GM19043 (cell line): Measurements from ENCODE around the gene VWA3A.

Source experiments
- ATAC-seq: cut with Tn5 transposase; IDR thresholded peaks from one replicate; pipeline ENCODE4 v1.9.1; 2021; ENCODE audit warnings: low read depth; ENCODE audit not compliant: unreplicated experiment

The VWA3A gene

DNA sequence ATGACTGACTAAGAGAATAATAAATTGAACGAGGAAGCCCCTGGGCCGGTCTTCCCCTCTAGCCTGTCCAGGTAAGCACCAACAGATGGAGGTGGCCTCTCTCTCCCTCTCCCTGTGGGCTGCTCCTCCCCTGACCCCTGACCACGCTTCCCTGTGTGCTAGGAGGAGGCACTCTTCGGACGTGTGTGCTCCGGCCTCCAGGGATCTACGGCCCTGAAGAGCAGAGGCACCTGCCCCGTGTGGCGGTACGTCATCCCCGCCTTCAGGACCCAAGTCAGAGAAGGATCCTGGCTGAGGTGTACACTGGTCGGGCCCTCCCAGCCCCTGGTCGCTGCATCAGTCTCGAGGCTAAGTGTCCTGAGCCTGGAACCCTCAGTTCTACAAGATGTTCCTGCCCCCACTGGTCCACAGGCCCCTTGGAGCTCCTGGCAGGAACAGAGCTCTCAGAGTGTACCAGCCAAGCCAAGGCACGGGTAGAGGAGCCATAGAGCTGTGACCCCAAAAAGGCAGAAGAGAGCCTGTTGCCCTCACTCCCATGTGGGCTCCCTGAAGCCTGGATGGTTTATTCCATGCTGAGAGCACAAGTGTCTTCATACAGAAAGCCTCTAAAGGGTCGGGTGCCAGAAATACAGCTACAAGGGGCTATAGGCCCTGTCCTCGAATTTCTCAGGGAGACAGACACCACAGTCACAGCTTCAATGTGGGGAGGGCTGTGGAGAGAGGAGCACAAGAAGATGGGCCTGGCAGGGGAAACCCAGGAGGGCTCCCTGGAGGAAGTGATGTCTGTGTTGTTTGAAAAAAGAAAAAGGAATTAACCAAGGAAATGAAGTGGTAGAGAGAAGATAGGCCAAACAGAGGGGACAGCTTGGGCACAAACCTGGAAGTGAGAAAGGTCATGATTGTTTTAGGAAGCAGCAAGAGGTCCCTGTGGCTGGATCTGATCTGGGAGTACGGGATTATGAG is 85.9 kb downstream of the VWA3A start:
- ATAC-seq = no peak

DNA sequence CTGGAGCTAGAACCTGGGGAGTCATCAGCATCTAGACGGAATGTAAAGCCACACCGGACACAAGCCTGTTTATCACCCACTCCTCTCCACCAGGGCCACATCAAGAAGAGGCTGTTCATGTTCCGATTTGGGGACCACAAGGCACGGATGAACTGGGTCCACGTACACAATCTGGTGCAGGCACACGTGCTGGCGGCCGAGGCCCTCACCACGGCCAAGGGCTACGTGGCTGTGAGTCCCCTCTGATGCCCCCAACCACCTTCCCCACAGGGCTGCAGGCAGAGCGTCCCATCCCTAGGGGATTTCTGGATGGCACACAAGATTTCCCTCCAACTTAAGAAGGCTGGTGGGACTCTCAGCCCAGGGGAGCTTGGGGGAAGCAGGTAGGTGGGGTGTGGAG is 89.1 kb downstream of the VWA3A start:
- no peak for ATAC-seq

DNA sequence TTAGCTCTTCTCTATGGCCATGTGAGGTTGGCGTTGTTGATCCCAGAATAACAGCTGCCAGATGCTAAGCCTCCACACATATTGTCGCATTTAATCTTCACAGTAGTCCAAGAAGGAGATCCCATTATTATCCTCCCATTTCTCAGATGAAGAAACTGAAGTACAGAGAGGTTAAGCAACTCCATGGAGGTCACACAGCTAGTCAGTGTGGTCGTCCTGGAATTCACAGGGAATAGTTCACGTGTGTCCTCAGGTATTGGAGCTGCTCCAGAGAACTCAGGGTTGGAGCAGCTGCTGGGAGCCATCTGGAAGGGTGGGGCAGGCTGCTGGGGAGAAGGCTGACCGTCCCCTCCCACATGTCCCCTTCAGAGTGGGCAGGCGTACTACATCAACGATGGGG is 89.5 kb downstream of the VWA3A start:
- no peak for ATAC-seq

DNA sequence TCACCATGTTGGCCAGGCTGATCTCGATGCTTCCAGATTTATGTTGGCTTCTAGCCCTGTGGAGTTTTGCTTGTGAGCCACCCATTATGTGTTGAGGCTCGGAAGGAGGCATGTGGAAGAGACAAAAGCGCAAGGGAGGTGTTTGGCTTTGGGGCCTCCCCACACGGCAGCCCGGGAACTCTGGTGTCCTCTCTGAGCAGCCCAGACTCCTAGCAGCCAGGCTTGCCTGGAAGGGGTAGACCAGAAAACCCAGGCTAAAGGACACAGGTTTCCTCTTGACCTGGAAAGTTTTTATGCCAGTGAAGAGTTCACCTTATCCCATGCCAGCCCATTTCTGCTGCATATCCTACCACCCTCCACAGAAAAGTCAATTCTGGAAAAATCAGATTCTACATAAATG is 91.0 kb downstream of the VWA3A start:
- no peak for ATAC-seq

DNA sequence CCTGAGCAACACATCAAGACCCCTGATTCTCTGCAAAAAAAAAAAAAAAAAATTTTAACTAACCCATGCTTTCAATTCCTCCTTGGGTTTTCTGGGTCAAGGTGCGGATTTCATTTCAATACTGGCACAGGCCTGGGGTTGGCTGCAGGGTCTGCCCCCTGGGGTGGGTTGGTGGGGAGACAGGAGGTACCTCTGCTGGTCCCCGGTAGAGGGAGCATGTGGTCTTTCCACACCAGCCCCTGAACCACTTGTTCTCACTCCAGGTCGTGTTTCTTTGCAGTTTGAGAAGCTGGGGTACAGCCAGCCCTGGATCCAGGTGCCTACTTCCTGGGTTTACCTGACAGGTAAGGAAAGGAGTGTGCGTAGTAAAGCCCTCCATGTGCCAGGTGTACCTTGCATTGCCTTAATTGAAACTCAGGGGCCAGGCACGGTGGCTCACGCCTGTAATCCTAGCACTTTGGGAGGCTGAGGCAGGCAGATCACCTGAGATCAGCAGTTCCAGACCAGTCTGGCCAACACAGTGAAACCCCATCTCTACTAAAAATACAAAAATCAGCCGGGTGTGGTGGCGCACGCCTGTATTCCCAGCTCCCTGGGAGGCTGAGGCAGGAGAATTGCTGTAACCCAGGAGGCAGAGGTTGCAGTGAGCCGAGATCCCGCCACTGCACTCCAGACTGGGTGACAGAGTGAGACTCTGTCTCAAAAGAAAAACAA is 91.7 kb downstream of the VWA3A start:
- no peak for ATAC-seq

DNA sequence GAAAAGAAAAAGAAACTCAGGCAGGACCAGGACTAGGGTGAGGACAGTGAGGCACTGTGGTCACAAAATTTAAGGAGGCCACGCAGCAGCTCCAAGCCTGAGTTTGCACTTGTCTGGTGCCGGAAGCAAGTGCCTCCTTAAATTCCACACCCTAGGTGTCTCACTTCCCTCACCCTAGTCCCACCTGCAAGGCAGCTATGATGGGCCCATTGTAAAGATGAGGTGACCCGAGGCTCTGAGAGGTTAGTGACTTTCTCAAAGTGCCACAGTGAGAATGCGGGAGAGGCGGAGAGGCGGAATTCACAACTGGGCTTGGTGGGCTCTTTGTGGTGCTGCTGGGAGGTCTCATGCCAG is 92.3 kb downstream of the VWA3A start:
- no peak for ATAC-seq

DNA sequence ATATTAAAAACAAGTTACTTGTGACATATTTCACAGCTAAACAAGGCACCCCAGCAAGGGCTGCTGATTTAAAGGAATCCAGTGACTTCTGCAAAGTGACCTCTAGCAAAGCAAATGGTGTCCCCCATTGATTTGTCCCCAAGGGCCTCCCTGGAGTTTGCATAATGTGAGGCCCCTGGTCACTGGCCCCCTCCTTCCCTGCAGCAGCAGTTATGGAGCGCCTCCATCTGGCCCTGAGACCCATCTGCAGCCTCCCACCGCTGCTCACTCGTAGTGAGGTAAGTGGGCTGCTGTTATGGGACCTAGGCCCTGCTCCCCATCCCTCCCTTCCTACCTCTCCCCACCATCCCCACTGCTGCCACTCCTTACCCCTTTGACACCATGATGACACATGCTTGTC is 94.2 kb downstream of the VWA3A start:
- ATAC-seq = no peak

DNA sequence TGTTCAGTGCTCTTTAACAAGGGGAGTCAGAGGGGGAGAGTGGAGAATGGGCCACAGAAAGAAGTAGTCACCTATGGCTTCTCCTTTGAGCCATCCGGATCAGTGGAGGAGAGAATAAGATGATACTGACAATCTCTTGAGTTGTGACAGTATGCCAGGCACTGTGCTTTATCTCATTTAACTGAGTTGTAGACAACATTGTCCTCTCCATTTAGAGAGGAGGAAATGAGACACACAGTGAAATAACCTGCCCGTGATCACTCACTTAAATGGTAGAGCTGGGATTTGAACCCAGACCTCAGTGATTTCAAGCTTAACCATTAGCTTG is 95.9 kb downstream of the VWA3A start:
- ATAC-seq = no peak

DNA sequence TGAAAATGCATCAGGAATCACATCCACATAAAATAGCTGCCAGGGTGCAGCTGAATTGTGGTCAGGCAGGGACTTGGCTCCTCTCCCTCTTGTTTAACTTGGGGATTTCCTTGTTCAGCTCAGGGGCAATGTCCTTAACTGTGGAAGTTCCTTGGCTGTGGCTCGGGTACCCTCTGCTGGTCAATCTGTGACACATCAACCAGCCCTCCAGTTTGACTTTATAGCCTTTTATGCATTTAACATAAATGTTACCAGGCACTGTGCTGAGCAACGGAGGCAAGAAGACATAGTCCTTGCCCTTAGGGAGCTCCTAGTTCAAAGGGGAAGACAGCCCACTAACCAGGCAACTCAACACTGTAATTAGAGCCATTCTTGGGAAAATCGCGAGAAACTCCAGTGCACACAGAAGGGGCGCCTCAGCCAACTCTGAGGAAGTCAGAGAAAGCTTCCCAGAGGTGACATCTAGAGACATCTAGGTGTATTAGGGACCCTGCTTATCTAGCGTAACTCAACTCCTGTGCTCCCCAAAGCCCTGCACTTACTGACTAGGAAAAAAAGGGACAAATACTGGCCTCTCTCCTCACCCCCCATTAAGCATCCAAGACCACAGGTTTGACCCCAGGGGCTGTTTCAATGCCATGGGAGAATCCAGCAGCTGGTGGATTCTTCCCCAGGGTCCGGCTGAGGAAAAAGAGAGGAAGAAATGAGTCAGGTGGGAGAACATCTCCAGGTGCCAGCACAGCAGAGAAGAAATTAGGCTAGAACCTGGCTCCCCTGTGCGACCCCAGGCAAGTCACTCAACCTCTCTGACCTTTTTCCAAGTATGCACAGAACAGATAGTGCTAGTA is 96.5 kb downstream of the VWA3A start:
- ATAC-seq = no peak

DNA sequence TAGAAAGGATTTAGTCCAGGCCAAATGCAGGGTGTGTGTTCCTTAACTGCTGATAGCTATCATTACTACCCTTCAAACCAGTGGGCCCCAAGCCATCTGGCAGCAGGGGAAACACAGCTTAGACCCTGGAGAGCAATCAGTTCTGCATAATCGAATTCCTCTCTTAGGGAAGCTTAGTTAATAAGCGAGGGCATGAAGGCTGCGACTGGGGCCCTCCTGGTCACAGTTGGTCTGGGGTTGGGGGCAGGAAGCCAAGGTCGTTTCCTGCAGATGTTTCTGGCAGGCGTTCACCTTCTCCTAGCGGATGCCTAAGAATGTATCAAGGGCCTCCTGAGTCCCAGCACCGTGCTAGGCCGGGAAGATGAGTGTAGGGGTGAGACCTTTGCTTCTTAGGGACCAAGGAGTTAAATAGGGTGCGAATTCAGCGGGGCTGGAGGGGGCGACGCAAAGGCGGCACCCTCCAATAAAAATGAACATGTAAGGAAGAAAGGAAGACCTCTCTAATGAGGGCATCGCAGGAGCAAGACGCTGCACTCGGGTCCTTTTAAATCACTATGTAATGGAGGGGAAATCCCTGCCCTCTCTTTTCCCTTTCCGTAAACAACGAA is 97.2 kb downstream of the VWA3A start:
- no peak for ATAC-seq

DNA sequence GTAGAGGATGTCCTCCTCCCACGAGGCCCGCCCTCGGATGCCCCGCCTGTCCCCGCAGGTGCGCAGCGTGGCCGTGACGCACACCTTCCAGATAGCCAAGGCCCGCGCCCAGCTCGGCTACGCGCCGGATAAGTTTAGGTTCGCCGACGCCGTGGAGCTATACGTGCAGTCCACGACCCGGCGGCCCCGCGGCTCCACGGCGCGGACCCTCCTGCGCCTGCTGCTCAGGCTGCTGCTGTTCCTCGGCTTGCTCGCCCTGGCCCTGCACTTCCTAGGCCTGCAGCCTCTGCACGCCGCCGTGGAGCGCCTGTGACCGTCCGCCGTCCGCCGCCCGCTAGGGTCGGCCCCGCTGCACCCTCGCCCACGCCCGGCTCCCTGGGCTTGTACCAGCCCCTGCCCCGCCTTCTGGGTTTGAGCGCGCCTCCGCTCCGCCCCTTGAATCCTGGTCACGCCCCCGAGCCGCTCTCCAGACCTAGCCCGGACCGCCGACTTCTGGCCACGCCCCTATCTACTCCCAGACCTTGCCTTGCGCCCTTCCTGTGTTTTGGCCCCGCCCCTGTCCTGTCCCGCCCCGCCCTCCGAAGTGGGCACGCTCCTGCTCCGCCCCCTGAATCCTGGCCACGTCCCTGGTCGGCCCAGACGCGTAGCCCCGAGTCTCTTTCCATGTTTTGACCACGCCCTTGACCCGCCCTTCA is 97.9 kb downstream of the VWA3A start:
- ATAC-seq = peak; percentile 53

DNA sequence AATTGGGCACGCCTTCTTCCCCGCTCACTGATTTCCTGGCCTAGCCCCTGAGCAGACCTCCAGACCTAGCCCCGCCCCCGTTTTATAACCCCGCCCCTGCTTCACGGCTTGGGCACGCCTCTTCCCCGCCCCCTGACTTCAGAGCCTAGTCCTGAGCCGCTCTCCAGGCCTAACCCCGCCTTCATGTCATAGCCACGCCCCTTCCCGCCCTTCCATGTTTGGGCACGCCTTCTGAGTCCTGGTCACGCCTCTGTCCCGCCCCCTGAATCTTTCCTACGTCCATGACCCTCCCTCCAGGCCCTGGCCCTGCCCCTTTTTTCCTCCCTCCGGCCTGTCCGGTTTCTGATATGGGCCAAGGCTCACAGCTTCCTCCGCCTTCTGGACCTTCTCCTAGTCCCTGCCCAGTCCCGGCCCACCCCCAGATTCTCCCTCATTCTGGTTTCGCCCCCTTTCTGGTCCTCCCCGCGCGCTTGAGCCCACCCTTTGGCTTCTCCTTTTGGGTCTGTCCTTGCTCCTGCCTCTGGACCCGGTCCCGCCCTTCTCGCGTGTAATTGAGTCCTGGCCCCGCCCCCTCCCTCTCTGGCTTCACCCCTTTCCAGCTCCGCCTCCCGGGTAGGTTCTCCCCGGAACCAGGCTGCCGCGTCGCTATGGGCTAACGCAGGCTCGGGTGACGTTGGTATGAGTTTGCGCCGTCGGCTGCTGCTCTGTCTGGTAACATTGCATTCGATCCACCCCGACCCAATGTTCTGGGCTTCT is 98.6 kb downstream of the VWA3A start:
- peak; percentile 39 for ATAC-seq

DNA sequence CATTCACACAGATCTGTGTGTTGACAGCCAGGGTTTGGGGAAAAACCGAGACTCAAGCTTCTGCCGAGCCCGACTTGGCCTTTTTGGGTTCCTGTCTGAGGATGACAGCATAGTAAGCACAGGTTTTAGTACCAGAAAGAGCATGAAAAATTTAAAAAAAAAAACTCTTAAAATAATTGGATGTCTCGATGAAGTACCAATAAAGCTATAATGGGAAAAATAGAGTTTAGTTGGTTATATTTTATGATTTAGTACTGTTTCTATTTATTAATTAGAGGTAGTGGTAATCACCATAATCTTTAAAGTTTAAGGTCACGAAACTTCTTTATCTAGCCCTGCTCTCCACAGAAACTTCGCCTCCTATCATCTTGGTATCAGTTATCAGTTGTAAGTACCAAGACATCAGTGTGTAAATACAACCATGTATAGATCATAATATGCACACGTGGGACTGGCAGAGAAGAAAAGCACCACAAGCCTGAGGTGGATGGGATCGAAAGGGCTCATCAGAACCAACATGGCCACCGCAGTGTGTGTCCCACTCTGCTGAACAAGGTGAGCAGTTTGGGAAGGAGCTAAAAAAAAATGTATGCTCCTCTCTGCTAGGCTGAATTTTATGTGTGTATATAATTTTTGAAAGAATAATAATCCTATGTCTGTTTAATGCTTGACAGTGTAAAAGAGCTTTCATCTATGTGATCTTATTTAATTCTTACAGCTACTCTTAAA is 99.4 kb downstream of the VWA3A start:
- ATAC-seq = no peak

DNA sequence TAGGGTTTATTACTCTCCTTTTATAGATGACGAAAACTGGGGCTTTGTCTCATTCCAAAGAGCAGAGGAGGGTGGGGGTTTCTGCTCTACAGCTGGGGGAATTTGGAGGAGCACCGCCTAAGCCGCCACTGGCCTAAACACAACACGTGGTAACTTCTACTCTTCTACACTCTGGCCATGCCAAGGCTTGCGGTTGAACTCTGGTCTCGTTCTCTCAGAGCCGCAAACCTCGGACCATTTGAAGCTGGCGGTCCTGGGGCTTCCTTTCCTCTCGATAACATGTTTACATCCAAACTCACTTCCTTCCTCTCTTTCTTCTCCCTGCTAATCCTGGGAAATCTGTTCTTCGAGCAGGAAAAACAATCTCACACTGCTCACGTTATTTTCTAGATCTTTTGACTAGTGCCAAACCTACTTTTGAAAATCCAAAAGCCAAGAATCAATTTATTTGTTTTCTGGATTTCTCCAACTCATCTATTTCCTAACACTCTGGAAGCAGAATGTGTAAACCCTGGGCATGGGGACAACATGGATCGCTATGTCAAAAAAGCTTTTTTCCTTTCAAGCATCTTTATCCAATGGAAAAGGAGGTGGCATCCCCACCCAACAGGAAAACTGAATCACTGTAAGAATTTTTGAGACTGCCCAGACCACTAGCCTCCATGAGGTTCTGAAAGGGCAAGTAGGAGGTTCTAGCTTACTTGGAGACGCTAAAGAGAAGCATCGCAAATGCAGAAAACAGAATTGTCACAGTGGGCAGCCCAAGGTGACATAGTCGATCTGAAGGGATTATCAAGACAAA is 100.1 kb downstream of the VWA3A start:
- ATAC-seq = no peak

DNA sequence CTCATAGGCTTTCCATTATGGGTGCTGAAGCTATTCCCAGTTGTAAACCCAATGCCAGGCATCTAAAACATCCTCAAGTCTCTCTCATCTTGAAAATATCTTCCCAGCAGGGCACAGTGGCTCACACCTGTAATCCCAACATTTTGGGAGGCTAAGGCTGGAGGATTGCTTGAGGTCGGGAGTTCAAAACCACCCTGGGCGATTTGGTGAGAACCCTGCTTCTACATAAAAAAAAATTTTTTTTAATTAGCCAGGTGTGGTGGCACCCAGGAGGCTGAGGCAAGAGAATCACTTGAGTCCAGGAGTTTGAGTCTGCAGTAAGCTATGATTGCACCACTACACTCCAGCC is 100.7 kb downstream of the VWA3A start:
- no peak for ATAC-seq

DNA sequence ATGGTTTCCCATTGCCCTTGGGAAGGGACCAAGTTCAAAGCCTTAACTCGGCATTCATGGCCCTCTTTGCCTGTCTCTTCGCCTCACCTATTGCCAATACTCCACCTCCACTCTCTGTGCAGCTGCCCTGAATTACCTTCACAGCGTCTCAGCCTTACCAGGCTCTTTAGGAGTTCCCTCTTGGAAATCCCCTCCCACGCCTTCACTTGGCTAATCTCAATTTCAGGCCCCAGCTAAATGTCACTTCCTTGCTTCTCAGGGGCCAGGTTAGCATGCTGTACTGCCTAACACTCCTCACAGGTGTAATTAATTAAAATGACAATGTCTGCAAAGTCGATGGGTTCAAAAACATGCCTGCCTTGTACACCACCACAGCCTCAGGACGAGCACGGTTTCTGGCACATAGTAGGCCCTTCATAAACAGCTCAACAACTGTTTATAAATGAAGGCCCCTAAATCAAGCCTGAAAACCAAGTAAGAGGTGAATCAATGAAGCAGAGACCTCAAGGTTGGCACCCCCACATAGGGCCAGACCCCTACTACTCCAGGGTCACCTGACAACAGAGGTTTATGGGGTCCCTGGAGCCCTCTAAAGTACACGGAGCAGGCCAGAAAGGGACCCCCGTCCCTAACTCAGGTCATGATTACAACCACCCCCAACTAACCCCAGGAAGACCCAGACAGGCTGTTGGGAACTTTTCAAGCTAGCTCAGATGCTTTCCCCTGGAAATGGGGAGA is 102.5 kb downstream of the VWA3A start:
- ATAC-seq = no peak

DNA sequence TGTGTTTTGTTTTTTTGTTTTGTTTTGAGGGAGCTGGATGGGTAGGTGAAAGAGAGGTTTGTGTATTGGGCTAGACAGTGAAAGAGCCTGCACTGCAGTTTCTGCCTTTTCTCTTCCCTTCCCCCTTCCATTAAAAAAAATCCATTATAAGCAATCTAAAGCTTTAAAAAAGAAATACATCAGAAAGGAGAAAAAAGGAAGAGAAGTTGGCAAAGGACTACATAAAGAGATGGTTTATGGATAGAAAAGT is 103.0 kb downstream of the VWA3A start:
- no peak for ATAC-seq
